Small intestine (tissue), 7 donors: Measurements from ENCODE around the gene SRSF8. TPM values are rescaled to one million over a fixed set of nuclear protein-coding genes. Genes with fewer than 3 reads are reported as not detected.

Source experiments
- DNase-seq, 2 donors: peaks; one replicate each; pipeline versions ENCODE4 v3.0.0 to v3.0.0-alpha.2; 2013
- FAIRE-seq: peaks from 2 replicates; lab custom pipeline; 2012; peaks lifted over from hg19 to GRCh38; lab: Jason Lieb, UNC
- H3K27ac ChIP-seq, 3 donors: one replicate each; pipeline ENCODE4 v1.5.1; 2013; ENCODE audit warnings: low read length in 2 of 3, mild to moderate bottlenecking in 2 of 3, control low read depth in 1 of 3, inconsistent platforms in 1 of 3, low read depth in 1 of 3, moderate library complexity in 1 of 3
- H3K27me3 ChIP-seq, 3 donors: one replicate each; pipeline ENCODE4 v1.6.1; 2013; ENCODE audit warnings: low read length in 3 of 3, inconsistent platforms in 1 of 3; ENCODE audit not compliant: control insufficient read depth in 3 of 3, insufficient read depth in 3 of 3
- H3K36me3 ChIP-seq, 3 donors: one replicate each; pipeline ENCODE4 v1.6.1; 2013; ENCODE audit warnings: low read length in 3 of 3, inconsistent platforms in 1 of 3, low read depth in 1 of 3, mild to moderate bottlenecking in 1 of 3, moderate library complexity in 1 of 3; ENCODE audit not compliant: control insufficient read depth in 3 of 3, insufficient read depth in 2 of 3
- H3K4me1 ChIP-seq, 3 donors: one replicate each; pipeline ENCODE4 v1.6.1; 2013; ENCODE audit warnings: low read length in 2 of 3, inconsistent platforms in 1 of 3, low read depth in 1 of 3, mild to moderate bottlenecking in 1 of 3, moderate library complexity in 1 of 3; ENCODE audit not compliant: control insufficient read depth in 3 of 3, insufficient read depth in 2 of 3
- H3K4me3 ChIP-seq, 3 donors: one replicate each; pipeline ENCODE4 v1.5.1; 2013; ENCODE audit warnings: low read length in 3 of 3, control low read depth in 1 of 3, inconsistent platforms in 1 of 3, low read depth in 1 of 3, mild to moderate bottlenecking in 1 of 3, moderate library complexity in 1 of 3
- H3K9me3 ChIP-seq, 2 donors: one replicate each; pipeline ENCODE4 v1.6.1; 2013; ENCODE audit warnings: low read depth in 1 of 2, low read length in 1 of 2; ENCODE audit not compliant: control insufficient read depth in 2 of 2, insufficient read depth in 1 of 2
- WGBS, 3 donors: extraction: QIAGEN DNeasy Blood & Tissue Kit; methylation state at CpG; one replicate each; pipeline ENCODE4 v1.1.7; 2013; 5-methylcytosine and 5-hydroxymethylcytosine counted together
- polyA plus RNA-seq, 4 donors: library from polyadenylated mRNA; stranded (reverse) in 3 of 4; unstranded in 1 of 4; fragments of 200-250 nt in 3 of 4; fragments of 120-200 nt in 1 of 4; gene quantifications; one replicate each; pipeline versions ENCODE4 v1.2.1 to v1.2.3, GENCODE V29; 2013
- donor health status: healthy with polysubstance abuse.
- donor health status: control.
- donor health status: control.
- donor health status: Bipolar disorder and iron deficiency.
- donor health status: healthy.

Gene SRSF8
- polyA plus RNA-seq, 4 donors, result 29.3 to 52.2 (median 34.6) TPM

DNA sequence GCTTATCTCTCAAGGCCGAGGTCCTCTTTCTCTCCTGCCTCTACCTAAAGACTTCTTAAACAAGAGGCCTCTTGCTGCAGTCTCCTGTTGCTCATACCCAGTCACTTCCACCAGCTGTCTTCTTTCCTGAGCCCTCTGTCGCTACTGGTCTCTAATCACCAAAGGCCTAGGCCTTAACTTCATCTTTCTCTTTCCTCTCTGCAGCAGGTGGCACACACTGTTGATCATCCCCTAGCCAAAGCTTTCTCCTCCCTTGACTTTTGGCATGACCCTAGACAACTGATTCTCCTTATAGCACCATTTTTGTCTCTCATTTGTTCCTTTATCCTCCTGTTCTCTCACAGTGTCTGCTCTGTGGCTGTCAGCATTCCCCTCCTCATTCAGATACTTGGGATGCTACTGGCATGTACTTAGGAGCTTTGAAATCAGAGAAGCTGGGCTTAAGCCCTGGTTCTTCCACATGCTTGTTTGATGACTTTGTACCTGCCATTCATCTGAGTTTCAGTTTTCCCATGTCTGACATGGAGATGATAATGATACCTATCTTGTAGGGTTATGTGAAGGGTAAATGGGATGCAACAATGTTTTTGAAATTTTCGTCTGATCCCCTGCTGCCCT, 45.3 kb downstream of the SRSF8 start:
- Histone ChIP-seq H3K36me3 (peaks cover 0 to 19% (median 0%) of the 10 kb centered on the region in 3 donors), H3K27ac (no peak overlapping the region), H3K4me3 (no peak overlapping the region), H3K4me1 (peaks cover 0 to 3% (median 0%) of the 10 kb centered on the region in 3 donors), H3K27me3 (no peaks in the 10 kb centered on the region), H3K9me3 (no peaks in the 10 kb centered on the region)
- FAIRE-seq (no peak), DNase-seq (no peak)
- WGBS, 3 donors, result 79 to 81% (median 80%) methylated on average over 3 of the region's 3 CpGs

DNA sequence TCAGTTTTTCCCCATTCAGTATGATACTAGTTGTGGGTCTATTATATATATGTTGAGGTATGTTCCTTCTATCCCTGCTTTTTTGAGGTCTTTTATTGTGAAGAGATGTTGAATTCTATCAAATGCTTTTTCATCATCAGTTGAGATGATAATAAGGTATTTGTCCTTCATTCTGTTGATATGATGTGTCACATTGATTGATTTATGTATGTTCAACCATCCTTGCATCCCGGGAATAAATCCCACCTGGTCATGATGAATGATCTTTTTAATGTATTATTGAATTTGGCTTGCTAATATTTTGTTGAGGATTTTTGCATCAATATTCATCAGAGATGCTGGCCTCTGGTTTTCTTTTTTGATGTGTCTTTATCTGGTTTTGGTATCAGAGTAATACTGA, 48.9 kb downstream of the SRSF8 start:
- no peak overlapping the region for H3K27ac ChIP-seq
- FAIRE-seq, result no peak

DNA sequence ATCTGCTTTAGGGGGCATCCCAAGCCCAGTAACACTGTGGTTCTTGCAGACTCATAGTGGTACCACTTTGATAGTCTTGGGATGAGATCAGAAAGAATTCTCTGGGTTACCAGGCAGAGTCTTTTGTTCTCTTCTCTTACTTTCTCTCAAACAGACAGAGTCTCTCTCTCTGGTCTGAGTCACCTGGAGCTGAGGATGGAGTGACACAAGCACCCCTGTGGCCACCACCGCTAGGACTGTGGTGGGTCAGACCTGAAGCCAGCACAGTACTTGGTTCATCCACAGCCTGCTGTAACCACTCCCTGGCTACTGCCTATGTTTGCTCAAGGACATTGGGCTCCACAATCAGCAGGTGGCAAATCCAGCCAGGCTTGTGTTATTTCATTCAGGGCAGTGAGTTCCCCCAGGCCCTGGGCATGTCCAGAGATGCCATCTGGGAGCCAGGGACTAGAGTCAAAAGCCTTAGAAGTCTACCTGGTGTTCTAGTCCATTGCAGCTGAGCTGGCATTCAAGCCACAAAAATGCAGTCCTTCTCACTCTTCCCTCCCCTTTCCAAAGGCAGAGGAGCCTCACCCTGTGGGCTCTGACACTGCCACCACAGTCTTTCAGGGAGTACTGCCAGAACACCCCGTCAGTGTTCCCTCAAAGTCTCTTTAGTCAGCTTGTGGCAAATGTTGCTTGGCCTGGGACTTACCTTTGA, 52.8 kb downstream of the SRSF8 start:
- Histone ChIP-seq H3K9me3 (no peaks in the 10 kb centered on the region), H3K4me3 (no peak overlapping the region), H3K27ac (no peak overlapping the region), H3K27me3 (no peaks in the 10 kb centered on the region), H3K4me1 (no peaks in the 10 kb centered on the region), H3K36me3 (peaks cover 0 to 3% (median 0%) of the 10 kb centered on the region in 3 donors)
- FAIRE-seq, result no peak
- WGBS, 3 donors, result 89 to 95% (median 90%) methylated on average over 2 of the region's 2 CpGs
- no peak for DNase-seq

More for the DNA sequence above, 48.9 kb downstream of the SRSF8 start:
- Histone ChIP-seq H3K27me3 (no peaks in the 10 kb centered on the region), H3K4me1 (no peaks in the 10 kb centered on the region), H3K36me3 (peaks cover 0 to 10% (median 0%) of the 10 kb centered on the region in 3 donors), H3K4me3 (no peak overlapping the region), H3K9me3 (no peaks in the 10 kb centered on the region)
- DNase-seq, result no peak
- WGBS, 3 donors, result 60 to 86% (median 83%) methylated on average over 1 of the region's 1 CpG

Other genes starting within 250 kb of the SRSF8 start
- gene CWC15, start 93.4 kb upstream of the SRSF8 start, polyA plus RNA-seq, result 10 to 100 TPM; 44.5 to 78.9 (median 55.8) TPM
- gene KDM4D, start 93.2 kb upstream of the SRSF8 start, polyA plus RNA-seq, result under 1 TPM in 3 of 4 donors, not detected in 1; 0.27 to 0.54 (median 0.49) TPM
- under 1 TPM in 1 of 4 donors, not detected in 3; 0.49 TPM for gene KDM4E, start 41.7 kb upstream of the SRSF8 start, polyA plus RNA-seq
- not detected for gene KDM4F, start 17.5 kb upstream of the SRSF8 start, polyA plus RNA-seq
- 10 to 100 TPM in 2 of 4 donors, 1 to 10 TPM in 2; 4.3 to 38.2 (median 12.2) TPM for gene ENDOD1, start 22.9 kb downstream of the SRSF8 start, polyA plus RNA-seq
- gene SESN3, start 164.3 kb downstream of the SRSF8 start, polyA plus RNA-seq, result 10 to 100 TPM in 1 of 4 donors, 1 to 10 TPM in 3; 3.5 to 60.1 (median 5.3) TPM